ENCODE measurements around the gene SLC44A4.
"Not testable (repeated sequence)": the region's sequence is repeated elsewhere in the genome, so short reads cannot be mapped to it uniquely, and the experiment has no call there.

The SLC44A4 gene

GRCh38 chr6:31851980-31852718, 26.6 kb downstream of the SLC44A4 start:
- DNase-seq, result not testable (repeated sequence)

DNA sequence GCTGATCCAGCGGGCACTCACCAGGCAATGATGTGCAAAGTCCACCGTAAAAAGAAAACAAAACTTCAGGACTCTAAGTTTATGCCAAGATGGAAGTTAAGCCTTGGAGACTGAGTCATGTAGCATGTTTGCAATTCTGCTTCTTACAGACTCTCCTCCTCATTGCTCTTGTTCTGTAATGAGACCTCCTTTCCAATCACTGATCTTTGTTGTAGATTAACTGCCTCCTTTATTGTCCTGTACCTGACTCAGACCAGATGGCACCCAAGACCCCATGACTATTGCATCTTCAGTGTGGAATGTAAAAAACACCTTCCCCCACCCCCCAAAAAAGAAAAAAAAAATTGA, 27.3 kb downstream of the SLC44A4 start:
- no peak for DNase-seq

DNA sequence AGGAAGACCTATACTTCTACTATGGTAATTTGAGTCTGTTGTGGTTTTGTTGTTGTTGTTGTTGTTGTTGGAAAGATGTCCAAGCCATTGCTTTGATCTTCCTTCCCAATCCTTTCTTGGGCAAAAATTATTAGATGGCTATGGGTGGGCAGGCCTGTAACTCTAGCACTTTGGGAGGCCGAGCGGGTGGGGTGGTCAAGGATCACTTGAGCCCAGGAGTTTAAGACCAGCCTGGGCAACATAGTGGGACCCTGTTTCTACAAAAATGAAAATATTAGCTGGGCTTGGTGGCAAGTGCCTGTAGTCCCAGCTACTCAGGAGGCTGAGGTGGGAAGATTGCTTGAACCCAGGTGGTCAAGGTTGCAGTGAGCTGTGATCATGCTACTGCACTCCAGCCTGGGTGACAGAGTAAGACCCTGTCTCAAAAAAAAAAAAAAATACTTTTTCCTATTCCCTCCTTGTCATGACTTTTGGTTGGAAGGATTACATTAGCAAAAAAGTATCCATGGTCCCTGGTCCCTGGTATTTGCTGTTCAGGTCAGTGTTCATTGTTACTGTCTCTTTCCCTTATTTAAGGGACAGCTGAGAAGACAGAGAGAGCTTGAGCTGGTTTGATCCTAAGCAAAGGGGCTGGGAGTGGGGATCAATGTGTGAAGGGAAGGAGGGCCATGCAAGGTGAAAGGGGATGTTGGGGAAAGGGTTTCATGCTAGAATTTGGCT, 27.9 kb downstream of the SLC44A4 start:
- no peak for DNase-seq

GRCh38 chr6:31847276-31847978, 31.4 kb downstream of the SLC44A4 start:
- DNase-seq, result no peak

DNA sequence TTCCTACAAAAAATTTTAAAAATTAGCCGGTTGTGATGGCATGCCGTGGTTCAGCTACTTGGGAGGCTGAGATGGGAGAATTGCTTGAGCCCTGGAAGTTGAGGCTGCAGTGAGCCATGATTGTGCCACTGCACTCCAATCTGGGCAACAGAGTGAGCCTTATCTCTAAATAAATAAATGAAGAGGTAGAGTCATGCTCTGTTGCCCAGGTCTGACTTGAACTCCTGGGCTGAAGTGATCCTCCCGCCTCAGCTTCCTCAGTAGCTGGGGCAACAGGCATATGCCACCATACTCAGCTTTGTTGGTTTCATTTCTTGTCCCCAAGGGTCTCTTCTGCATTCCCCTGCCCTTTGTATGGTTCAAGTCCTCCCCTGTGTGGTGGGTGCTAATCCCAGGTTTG, 34.3 kb downstream of the SLC44A4 start:
- no peak for DNase-seq

DNA sequence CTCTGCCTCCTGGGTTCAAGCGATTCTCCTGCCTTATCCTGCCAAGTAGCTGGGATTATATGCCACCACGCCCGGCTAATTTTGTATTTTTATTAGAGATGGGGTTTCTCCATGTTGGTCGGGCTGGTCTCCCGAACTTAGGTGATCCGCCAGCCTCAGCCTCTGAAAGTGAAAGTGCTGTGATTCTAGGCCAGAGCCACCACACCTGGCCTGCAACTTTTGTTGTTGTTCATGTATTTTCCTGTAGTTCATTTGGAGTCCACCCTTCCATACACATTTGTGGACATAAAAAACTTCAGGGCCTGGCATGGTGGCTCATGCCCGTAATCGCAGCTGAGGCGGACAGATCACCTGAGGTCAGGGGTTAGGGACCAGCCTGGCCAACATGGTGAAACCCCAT, 36.7 kb downstream of the SLC44A4 start:
- DNase-seq, result no peak

DNA sequence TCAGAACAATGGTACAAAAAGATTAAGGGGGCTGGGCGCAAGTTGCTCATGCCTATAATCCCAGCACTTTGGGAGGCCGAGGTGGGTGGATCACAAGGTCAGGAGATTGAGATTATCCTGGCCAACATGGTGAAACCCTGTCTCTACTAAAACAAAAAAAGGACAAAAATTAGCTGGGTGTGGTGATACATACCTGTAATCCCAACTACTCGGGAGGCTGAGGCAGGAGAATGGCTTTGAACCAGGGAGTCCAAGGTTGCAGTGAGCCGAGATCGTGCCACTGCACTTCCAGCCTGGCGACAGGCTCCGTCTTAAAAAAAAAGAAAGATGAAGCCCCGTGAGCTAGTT, 39.0 kb downstream of the SLC44A4 start:
- DNase-seq, result not testable (repeated sequence)

DNA sequence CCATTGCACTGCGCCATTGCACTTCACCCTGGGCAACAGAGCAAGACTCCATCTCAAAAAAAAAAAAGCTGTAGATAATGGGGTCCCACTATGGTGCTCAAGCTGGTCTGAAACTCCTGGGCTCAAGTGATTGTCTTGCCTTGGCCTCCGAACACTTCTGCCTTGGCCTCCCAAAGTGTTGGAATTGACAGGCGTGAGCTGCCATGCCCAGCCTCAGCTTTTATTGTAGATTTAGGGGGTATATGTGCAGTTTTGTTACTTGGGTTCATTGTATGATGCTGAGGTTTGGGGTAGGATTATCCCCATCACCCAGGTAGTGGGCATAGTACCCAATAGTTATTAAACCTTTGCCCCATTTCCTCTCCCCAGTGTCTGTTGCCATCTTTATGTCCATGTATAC, 39.8 kb downstream of the SLC44A4 start:
- DNase-seq, result no peak

GRCh38 chr6:31838114-31838553, 40.7 kb downstream of the SLC44A4 start:
- DNase-seq, result not testable (repeated sequence)

- no peak for DNase-seq
These were observed 41.3 kb downstream of the SLC44A4 start for GRCh38 chr6:31837369-31838113.

GRCh38 chr6:31836474-31837368, 42.1 kb downstream of the SLC44A4 start:
- no peak for DNase-seq

- no peak for DNase-seq
These were observed 42.7 kb downstream of the SLC44A4 start for GRCh38 chr6:31836047-31836473.

DNA sequence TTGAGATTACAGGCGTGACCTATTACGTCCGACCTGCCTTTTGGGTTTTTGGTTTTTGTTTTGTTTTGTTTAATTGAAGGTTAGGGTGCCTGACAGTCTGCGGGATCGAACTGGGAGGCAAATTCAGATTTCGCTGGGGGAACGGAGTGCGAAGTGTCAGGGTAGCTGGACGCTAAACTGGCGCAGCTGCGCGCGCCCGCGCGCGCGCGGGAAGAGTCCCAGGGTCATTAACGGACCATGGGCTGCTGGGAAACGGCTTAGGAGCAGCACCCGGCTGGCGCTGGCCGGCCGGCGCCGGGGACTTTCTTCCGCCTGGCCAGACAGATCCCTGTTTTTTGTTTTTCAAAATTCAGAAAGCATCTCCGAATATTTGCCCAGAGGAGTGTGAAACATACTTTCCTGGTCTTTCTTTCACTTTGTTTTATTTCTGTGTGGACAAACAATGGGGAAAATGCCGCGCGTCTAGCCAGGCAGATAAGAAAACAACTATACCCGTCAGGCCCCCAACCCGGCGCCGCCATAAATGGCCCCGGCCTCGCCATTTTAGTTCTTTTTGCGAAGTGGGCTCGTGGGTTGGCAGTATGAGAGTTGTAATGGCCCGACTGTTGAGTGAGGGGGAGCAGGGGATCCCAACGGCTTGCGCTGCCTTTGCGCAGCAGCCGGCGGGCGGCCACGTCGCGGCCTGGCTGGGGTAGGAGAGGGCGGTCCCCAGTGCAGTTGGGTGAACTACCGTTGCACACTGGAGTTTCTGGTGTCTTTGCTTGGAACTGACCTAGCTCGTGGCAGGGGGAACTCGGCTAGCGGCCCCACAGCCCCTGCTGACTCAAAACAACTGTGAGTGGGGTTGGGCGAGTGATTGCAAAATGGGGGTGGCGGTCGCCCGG, 44.2 kb downstream of the SLC44A4 start:
- peak; percentile 49 for DNase-seq

DNA sequence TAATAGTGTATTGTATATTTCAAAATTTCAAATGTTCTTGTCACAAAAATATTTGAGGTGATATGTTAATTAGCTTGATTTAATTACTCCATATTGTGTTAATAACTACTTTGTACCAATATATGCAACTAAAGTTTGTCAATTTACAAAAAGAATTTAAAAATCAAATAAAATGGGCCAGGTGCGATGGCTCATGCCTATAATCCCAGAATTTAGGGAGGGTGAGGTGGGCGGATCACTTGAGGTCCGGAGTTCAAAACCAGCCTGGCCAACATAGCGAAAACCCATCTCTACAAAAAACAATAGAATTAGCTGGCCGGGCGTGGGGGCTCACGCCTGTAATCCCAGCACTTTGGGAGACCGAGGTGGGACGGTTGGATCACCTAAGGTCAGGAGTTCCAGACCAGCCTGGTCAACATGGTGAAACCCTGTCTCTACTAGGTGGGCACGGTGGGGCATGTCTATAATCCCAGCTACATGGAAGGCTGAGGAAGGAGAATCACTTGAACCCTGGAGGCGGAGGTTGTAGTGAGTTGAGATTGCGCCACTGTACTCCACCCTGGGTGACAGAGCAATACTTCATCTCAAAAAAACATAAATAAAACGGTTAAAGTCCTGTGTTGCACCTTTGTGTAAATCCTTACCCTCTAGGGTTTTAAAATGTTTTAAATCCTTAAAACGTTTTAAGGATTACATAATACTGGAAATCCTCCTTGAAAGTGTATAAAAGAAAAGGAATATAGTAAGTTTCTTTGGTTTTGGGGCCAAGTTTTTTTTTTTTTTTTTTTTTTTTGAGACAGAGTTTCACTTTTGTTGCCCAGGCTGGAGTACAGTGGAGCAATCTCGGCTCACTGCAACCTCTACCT, 47.2 kb downstream of the SLC44A4 start:
- no peak for DNase-seq

- no peak for DNase-seq
These were observed 47.9 kb downstream of the SLC44A4 start for GRCh38 chr6:31830886-31831335.

DNA sequence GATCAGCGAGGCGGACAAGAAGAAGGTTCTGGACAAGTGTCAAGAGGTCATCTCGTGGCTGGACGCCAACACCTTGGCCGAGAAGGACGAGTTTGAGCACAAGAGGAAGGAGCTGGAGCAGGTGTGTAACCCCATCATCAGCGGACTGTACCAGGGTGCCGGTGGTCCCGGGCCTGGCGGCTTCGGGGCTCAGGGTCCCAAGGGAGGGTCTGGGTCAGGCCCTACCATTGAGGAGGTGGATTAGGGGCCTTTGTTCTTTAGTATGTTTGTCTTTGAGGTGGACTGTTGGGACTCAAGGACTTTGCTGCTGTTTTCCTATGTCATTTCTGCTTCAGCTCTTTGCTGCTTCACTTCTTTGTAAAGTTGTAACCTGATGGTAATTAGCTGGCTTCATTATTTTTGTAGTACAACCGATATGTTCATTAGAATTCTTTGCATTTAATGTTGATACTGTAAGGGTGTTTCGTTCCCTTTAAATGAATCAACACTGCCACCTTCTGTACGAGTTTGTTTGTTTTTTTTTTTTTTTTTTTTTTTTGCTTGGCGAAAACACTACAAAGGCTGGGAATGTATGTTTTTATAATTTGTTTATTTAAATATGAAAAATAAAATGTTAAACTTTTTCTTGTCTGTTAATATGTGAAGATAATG, 49.0 kb downstream of the SLC44A4 start:
- DNase-seq, result no peak

- DNase-seq, result peak; percentile 81
These were observed 51.3 kb downstream of the SLC44A4 start, which contains the start of gene HSPA1B for GRCh38 chr6:31827286-31828079. HSPA1B (plus strand) TSS chr6:31827738; CDS start chr6:31827951, 213 bp downstream.

- no peak for DNase-seq
These were observed 52.0 kb downstream of the SLC44A4 start for GRCh38 chr6:31826793-31827285.
